Muscle layer of colon (tissue), 2 donors: Measurements from ENCODE around the gene ST3GAL4.
"Not testable (repeated sequence)": the region's sequence is repeated elsewhere in the genome, so short reads cannot be mapped to it uniquely, and the experiment has no call there.

Experiments used
- H3K27ac ChIP-seq: one replicate; pipeline ENCODE4 v1.7.0; 2013; ENCODE audit warnings: low read depth, mild to moderate bottlenecking, low read length, moderate library complexity
- H3K27me3 ChIP-seq, 2 donors: one replicate each; pipeline ENCODE4 v1.7.0; 2013; ENCODE audit warnings: low read length in 2 of 2, mild to moderate bottlenecking in 2 of 2; ENCODE audit not compliant: insufficient read depth in 2 of 2, control insufficient read depth in 1 of 2
- H3K36me3 ChIP-seq: one replicate; pipeline ENCODE4 v1.7.0; 2013; ENCODE audit warnings: mild to moderate bottlenecking, low read length; ENCODE audit not compliant: insufficient read depth
- H3K4me1 ChIP-seq: one replicate; pipeline ENCODE4 v1.7.0; 2013; ENCODE audit warnings: mild to moderate bottlenecking, low read length; ENCODE audit not compliant: insufficient read depth
- H3K4me3 ChIP-seq, 2 donors: one replicate each; pipeline ENCODE4 v1.7.0; 2013; ENCODE audit warnings: low read length in 2 of 2, low read depth in 1 of 2, mild to moderate bottlenecking in 1 of 2, moderate library complexity in 1 of 2
- H3K9ac ChIP-seq: one replicate; pipeline ENCODE4 v1.7.0; 2013; ENCODE audit warnings: low read length
- H3K9me3 ChIP-seq: one replicate; pipeline ENCODE4 v1.7.0; 2013; ENCODE audit warnings: mild to moderate bottlenecking, low read length
- donor health status: abdominal sarcoma.
- donor health status: Adenocarcinoma of cecum.

ST3GAL4 gene

GRCh38 chr11:126359431-126360048 is 4.1 kb downstream of the ST3GAL4 start:
- peak overlapping the region in 1 of 2 donors; percentile 32 for H3K4me3 ChIP-seq

GRCh38 chr11:126360049-126360446 is 4.6 kb downstream of the ST3GAL4 start:
- no peak overlapping the region for H3K27ac ChIP-seq
- H3K9ac ChIP-seq, result no peak overlapping the region
- H3K27me3 ChIP-seq, result no peaks in the 10 kb centered on the region
- H3K9me3 ChIP-seq, result no peaks in the 10 kb centered on the region
- H3K4me1 ChIP-seq, result peaks cover 47% of the 10 kb centered on the region
- H3K36me3 ChIP-seq, result no peaks in the 10 kb centered on the region
- H3K4me3 ChIP-seq, result peak overlapping the region in 1 of 2 donors; percentile 32

More at GRCh38 chr11:126359431-126360048, 4.1 kb downstream of the ST3GAL4 start:
- Histone ChIP-seq H3K27me3 (no peaks in the 10 kb centered on the region), H3K36me3 (no peaks in the 10 kb centered on the region), H3K9ac (no peak overlapping the region), H3K9me3 (no peaks in the 10 kb centered on the region), H3K27ac (no peak overlapping the region), H3K4me1 (peaks cover 52% of the 10 kb centered on the region)

DNA sequence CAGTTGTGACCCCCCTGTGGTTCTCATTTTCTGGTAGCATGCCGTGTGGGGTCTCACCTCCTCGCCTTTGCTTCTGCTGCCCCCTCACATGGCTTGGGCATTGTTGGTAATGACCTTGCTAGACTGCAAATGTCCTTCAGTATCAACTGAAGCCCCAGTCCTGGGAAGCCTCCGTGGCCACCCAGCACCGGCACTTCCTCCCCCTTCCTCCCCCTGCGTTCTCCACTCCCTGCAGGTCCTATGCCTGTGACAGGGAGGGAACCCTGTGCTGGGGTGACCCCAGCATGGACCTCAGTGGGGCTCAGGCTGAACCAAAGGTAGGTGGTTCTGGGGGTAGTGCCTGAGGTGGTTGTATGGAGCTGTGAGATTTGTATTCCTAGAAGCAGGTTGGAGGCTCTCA is 5.9 kb downstream of the ST3GAL4 start:
- Histone ChIP-seq H3K27me3 (no peaks in the 10 kb centered on the region), H3K9ac (no peak overlapping the region), H3K36me3 (no peaks in the 10 kb centered on the region), H3K4me1 (peaks cover 51% of the 10 kb centered on the region), H3K27ac (no peak overlapping the region), H3K9me3 (no peaks in the 10 kb centered on the region), H3K4me3 (no peak overlapping the region)

DNA sequence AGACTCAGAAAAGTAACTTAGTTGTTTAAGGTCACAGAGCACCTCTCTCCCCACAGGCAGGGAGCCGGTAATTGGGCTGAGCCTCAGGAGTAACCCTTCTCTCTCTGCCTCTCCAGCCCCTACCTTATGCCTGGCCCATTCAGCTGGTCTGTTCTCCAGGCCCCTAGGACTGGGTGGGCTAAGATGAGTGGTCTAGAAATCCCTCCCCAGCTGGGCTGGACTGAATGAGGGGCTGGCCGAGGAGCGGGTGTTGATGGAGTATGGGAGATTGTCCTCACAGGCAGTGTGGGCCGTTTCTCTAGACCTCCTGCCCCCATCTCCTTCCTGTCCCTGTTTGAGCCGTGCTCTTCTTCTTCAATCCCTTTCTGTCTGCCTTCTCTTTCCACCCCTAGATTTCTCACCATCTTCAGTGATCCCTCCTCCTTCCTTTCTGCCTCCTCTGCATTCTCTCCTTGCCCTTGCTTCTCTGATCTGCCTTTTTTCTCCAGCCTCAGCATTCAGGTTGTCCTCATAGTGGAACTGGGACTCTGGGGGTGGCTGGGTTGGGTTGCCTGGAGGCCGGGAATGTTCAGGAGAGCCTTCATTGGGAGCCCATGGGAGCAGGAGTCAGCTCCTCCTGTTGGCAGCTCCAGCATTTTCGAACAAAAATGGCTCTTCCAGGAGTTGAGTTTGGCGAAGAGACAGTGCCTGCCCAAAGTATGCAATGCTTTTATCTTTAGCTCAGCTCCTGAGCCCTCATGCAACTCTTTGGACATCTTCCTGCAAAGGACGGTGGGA is 7.6 kb downstream of the ST3GAL4 start:
- Histone ChIP-seq H3K4me3 (no peak overlapping the region), H3K36me3 (no peaks in the 10 kb centered on the region), H3K4me1 (peaks cover 41% of the 10 kb centered on the region), H3K27me3 (no peaks in the 10 kb centered on the region), H3K9me3 (no peaks in the 10 kb centered on the region), H3K27ac (no peak overlapping the region), H3K9ac (no peak overlapping the region)

DNA sequence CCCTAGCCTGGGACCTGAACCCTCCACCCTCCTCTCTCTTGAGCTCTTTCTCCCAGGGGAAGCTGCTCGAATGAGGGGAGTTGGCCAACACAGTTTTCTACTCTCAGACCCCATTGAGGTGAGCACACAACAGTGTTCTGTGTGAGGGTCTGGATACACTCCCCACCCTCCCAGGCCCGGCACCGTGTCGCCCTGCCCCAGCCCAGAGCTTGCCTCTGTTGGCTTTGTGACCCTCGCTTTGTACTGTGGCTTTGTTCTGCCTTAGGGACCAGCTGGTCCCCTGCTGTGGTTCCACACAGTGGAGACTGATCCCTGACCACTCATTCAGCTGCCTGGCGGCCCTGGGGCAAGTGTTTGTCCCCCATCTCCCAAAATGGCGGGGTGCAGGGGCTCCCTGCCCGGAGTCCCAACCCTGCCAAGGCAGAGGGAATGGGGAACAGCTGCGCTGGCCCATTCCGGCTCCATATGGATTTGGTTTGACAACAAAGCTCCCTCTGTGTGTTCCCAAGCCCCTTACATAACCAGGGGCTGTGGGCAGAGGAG is 8.3 kb downstream of the ST3GAL4 start:
- Histone ChIP-seq H3K36me3 (no peaks in the 10 kb centered on the region), H3K9me3 (no peaks in the 10 kb centered on the region), H3K27ac (no peak overlapping the region), H3K4me1 (peaks cover 34% of the 10 kb centered on the region), H3K9ac (no peak overlapping the region), H3K27me3 (no peaks in the 10 kb centered on the region), H3K4me3 (no peak overlapping the region)

DNA sequence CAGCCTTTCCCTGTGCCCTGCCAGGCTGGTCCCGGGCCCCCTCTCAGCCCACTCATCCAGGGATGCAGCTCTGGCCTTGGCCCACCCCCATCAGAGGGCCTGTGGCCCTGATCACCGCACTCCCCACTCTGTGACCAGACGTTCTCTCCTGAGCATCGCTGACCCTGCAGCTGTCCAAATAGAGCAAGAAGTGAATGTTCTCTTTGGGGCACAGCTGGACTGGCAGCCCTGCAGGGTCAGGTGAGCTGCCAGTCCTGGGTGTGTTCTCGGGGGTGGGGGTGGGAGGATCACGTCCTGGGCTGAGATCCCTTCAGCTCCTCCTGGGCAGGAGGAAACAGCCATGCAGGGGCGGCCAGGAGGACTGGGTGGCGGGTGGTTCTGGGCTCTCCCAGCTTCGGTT is 9.2 kb downstream of the ST3GAL4 start:
- peaks cover 25% of the 10 kb centered on the region for H3K4me1 ChIP-seq
- H3K36me3 ChIP-seq, H3K4me3 ChIP-seq, H3K9me3 ChIP-seq, H3K9ac ChIP-seq, H3K27me3 ChIP-seq, H3K27ac ChIP-seq: not testable (repeated sequence)

- H3K4me3 ChIP-seq, H3K27ac ChIP-seq, H3K36me3 ChIP-seq, H3K9ac ChIP-seq, H3K27me3 ChIP-seq, H3K9me3 ChIP-seq: not testable (repeated sequence)
- H3K4me1 ChIP-seq, result peaks cover 20% of the 10 kb centered on the region
Observed at GRCh38 chr11:126365508-126365907, 10.0 kb downstream of the ST3GAL4 start.

DNA sequence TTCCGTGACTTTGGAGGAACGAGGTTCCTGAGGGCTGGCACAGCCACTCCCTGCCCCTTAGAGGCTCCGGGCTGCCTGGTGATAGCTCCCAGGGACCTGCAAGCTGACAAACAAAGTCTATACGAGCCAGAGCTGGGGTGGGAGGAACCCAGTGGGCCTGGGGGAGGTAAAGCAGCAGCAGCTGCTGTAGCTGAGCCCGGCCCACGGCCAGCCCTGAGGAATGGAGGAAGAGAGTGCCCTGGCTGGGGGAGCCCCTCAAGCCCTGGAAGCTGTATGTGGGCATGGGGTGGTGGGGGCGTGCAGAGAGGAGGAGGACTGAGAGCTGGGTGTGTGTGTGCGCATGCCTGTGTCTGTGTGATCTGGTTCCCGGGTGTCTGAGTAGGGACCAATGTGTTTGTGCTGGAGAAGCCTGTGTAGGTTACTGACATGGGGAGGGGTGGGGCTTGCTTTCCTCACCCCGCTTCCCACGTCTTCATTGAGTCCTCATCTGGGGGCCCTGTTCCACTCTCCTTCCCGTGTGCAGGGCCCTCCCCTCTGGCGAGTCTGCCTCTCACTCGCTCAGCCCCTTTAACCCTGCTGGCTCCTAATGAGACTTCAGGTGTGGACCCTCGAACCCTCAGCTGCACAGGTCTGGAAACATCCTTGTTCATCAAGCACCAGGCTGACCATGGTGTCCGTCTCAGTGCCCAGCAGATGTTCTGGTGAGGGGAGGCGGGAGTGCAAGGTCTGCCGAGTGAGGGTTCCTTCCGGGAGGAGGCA is 10.8 kb downstream of the ST3GAL4 start:
- no peaks in the 10 kb centered on the region for H3K27me3 ChIP-seq

DNA sequence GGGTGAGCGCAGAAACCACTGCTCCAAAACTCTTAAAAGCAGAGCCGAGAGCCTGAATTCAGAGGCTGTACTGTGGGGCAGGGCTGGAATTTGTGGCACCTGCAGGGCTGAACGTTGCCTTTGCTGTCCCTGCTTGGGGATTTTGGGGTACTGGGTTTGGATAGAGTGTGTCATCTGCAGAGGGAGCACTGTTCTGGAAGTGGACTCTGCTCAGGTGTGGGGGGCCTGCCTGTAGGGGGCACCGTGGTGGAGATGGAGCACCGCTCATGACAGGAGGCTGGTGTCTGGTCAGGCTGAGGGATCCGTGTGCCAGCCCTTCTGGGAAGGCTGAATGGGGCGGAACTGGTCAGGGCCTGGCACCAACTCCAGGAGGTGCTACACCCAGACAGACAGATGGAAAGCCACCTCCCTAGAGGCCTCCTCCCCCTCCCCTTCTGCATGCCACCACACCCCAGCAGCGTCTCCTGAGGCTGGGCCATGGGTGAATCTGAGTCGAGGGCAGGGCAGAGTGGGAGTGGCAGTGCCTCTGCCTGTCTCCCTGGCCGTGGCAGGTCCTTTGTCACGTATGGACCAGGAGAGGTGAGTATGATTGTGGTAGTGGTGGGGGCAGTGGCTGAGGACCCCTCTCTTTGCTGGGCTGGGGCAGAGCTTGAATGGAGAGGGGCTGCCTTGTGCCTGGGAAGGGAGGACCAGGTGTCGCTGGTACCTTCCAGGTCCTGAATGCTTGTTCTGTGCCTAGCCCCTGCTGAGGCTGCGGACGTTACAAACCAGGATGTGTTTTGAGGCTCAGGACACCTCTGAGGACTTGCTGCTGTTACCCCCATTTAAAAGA is 11.6 kb downstream of the ST3GAL4 start:
- not testable (repeated sequence) for H3K9ac ChIP-seq, H3K9me3 ChIP-seq, H3K36me3 ChIP-seq, H3K27ac ChIP-seq, H3K4me3 ChIP-seq, H3K27me3 ChIP-seq
- H3K4me1 ChIP-seq, result peaks cover 20% of the 10 kb centered on the region

More for the DNA sequence above, 10.8 kb downstream of the ST3GAL4 start:
- H3K9ac ChIP-seq, result no peak overlapping the region
- peaks cover 20% of the 10 kb centered on the region for H3K4me1 ChIP-seq
- H3K9me3 ChIP-seq, result no peaks in the 10 kb centered on the region
- H3K36me3 ChIP-seq, result no peaks in the 10 kb centered on the region
- H3K4me3 ChIP-seq, result no peak overlapping the region
- H3K27ac ChIP-seq, result no peak overlapping the region

- H3K4me3 ChIP-seq, H3K9ac ChIP-seq, H3K27me3 ChIP-seq, H3K9me3 ChIP-seq, H3K36me3 ChIP-seq, H3K27ac ChIP-seq: not testable (repeated sequence)
- peaks cover 20% of the 10 kb centered on the region for H3K4me1 ChIP-seq
Observed at GRCh38 chr11:126367806-126368205, 12.3 kb downstream of the ST3GAL4 start.
